Hematopoietic multipotent progenitor cell treated with erythropoietin and hydrocortisone succinate and interleukin-3 and kit ligand, for 15 days (in vitro differentiated cells): ENCODE data around the gene MGAT3.

Experiments used
- DNase-seq: peaks from one replicate; pipeline ENCODE4 v3.0.0-alpha.2; 2015; ENCODE audit warnings: low spot score

Gene MGAT3

GRCh38 chr22:39450258-39450955, 6.4 kb upstream of the MGAT3 start:
- no peak for DNase-seq

DNA sequence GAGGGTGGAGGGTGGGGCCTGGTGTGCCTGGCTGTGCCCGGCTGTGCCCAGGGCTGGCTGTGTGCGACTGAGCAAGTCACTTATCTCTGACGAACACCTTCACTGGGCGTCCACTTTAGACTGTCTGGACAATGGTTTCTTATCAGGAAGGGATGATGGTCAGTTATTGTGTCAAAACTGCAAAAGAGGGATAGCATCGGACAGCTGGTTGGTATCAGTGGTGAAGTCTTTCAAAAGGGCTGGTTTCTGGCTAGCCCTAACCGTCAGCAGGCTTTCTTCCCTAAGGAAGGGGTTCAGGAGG, 4.1 kb upstream of the MGAT3 start:
- peak; percentile 91 for DNase-seq

DNA sequence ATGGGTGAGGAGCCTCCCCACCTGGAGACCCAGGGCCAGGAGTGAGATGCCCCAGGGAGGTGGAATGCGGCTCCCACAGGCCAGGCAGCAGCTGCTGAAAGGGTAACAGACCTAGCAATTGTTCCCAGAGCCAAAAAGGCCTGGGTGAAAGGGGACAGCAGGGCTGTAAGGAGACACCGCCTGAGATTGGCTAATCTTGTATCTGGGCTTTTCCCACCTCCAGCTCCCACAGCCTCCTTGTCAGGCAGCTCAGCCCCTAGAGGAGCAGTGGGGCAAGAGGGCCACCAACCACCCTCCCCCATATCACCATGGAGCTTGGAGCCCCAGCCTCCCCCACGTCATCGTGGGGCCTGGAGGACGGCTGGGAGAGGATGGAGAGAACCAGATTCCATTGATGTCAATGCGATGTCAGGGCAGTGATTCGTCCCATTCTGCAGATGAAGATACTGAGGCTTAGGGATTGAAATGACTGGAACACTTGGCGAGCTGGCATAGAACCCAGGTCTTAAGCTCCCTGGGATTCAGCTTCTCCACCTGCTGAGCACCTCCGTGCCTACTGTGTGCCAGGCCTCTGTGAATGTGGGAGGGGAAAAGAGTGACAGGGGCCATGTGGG, 2.9 kb upstream of the MGAT3 start:
- no peak for DNase-seq

- DNase-seq, result peak; percentile 94
Observed at GRCh38 chr22:39454385-39454871, 2.4 kb upstream of the MGAT3 start.

GRCh38 chr22:39457198-39457555, 365 bp downstream of the MGAT3 start:
- no peak for DNase-seq

DNA sequence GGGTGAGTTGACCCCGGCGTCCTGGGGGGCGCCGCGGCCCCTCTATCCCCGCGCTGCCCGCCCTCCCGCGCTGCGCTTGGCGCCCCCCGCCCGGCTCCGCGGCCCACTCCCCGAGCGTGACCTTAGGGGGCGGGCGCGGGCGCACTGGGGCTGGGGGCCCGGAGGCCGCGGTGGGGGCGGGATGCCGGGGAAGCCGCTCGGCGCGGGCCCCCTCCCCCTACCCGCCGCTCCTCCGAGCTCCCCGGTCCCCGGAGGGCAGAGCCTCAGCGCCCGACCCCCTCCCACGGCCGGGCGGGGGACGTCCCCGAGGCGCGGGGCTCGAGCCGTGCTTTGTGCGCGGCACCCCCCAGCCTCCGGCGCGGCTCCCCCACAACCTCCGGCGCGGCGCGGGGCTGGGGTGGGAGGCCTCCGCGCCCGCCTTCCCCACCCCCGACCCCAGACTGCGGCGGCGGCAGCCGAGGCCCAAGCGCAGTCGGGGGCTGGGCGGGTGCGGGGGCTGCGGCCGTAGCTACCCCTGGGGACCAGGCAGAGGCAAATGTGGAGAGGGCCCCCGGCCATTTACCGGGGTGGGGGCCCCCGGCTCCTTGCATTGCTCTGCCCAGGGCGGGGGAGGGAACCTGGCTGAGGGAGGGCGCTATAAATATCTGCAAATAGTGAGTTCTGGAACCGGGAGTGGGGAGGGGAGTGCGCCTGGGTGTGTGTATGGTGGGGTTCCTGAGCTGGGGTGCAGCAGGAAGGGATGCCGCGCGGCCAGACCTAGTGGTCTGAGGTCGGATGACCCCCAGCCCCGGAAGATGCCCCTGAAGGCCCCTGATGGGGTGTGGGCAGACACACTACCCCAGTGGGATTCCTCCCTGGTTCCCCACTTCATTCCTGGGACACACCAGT, 988 bp downstream of the MGAT3 start:
- no peak for DNase-seq

DNA sequence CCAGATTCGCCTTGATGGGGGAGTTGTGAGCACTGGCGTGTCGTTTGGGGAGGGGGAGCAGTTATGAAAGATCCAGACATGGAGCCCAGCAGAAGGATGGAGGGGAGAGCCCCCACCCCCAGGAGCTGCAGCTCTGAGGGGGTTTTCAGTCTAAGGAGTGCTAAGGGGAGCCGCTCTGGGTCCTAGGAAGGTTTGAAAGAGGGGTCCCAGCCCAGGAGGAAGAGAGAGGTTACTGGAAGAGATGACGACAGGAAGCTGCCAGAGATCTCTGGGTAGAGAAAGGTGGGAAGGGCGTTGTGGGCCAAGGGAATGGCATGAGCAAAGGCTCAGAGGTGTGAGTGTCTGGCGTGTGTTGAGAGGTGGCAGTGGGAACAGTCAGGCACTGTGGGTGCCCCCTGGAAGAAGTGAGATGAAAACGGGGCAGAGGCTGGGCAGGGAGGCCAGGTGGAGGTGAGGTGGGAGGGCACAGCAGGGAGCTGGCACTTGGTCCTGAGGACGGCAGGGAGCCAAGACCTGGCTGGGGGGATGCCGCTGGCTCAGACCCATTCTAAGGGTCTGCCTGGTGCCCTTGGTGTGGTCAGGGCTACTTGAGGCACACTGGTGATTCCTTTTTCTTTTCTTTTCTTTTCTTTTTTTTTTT, 1.8 kb downstream of the MGAT3 start:
- DNase-seq, result no peak

DNA sequence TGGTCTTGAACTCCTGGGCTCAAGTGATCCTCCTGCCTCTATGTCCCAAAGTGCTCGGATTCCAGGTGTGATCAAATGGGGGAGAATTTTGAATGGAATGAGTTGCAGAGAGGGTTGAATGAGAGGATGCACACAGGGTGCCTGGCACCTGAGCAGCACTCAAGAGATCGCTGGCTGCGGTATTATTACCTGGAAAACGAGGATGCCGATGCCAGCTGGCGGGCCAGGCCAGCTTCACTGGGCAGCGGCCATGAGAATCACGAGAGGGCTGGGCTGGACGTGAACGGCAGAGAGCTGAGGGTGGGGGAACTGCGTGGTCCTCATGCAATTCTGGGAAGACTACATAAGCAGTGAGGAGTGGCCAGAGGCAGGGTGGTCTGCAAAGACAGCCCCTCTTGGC, 2.9 kb downstream of the MGAT3 start:
- no peak for DNase-seq

DNA sequence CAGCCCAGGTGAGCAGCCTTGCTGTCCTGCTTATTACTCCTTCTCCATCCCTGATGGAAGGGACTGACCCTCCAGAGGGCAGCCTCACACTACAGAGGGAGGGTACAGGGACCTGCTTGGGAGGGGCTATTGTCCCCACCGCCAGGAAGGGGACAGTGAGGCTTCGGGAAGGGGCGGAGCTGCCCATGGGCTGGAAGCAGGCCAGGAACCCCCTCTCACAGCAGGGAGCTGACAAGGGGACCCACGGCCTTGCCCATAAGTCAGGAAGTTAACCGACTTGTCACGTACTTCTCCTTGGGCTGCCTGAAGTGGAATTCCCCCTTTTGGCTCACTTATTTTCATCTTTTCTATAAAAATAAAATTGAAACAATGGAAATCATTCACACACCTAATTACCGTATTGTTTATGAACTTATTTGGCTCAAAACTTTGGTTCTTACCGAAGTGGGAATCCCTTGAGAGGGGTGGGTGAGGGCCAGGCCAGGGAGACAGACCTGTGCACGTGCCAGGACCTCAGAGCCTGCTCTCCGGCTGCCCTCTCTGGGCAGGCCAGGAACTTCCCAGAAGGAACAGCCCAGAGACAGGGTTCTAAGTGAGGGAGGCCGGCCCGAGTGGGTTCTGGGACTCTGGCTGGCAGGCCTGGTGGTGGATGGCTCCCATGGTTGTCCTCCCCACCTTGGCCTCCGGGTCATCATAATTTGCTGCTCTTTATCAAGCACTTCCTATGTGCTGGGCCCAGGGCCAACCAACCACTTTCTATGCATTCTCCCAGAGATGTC, 5.8 kb downstream of the MGAT3 start:
- DNase-seq, result peak; percentile 62

- no peak for DNase-seq
Observed at GRCh38 chr22:39463277-39463676, 6.5 kb downstream of the MGAT3 start.

DNA sequence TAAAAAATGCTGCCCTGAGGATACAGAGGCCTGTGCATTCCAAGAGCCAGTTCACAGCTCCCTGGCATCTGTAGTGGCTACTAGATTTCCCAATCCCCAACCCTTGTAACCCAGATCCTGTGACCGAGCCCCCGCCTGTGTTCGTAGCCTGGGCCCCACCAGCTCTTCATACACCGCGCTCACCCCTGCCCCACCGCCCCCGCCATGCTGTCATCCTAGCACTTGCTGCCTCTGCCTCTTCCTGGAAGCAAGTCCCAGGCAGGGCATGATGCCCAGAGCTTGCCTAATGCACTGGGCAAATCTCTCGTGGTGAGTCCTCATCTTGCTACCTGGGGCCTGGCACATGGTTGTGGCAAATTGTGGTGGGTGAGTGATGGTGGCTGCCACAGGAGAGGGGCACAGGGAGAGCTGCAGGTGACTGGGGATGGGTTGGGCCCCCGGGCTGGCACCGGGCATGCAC, 7.1 kb downstream of the MGAT3 start:
- no peak for DNase-seq

DNA sequence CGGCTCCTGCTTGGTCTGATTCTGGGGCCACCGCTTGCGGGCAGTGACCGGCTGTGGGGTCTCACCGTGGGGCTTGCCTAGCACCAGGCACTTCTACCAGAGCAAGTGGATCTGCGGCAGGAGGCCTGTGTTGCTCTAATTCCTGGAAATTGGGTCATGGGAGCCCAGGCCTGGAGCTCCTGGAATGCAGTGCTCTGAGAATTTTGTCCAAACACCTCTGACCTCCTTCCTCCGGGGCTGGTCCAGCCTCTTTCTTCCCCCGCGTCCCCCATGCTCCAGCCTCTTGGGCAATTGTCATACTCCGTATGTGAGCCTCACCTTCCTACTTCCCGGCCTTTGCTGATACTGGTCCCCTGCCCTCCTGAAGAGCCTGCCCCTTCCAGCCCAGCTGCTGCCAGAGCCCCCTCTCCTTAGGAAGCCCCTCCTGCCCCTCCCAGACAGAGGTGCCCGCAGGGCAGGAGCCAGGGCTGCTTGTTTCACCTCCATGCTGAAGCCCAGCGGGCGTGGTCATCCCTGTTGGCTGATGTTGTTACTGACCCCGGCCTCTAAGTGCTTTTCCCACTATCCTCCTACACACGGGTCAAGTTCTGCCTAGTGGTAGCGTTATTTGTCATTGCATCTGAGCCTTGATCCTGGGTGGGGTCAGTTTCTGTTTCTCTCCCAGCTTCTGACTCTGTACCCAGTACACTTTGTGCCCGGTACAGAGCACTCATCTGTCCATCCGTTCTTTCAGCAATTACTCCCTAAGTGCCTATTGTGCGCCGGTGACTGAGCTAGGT, 9.6 kb downstream of the MGAT3 start:
- no peak for DNase-seq

DNA sequence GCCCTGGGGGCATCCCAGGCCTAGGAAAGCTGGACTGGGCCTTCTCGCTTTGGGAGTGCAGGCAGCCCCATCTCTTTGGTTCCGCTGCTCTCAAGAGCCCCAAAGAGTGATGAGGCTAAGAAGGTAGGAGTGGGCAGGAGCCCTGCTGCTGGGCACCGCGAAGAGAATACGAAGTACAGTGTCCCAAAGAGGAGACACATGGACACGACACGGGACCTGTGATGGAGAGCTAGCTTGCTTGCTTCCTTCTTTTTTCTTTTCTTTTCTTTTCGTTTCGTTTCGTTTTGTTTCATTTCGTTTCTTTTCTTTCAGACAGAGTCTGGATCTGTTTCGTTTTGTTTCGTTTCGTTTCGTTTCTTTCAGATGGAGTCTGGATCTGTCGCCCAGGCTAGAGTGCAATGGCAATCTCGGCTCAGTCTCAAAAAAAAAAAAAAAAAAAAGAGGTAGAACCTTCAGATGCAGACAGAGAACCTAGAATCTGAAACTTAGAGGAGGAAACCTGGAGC, 10.6 kb downstream of the MGAT3 start:
- no peak for DNase-seq

GRCh38 chr22:39468487-39469325, 11.9 kb downstream of the MGAT3 start:
- no peak for DNase-seq

- no peak for DNase-seq
Observed at GRCh38 chr22:39469326-39469680, 12.5 kb downstream of the MGAT3 start.

GRCh38 chr22:39469681-39470450, 13.1 kb downstream of the MGAT3 start:
- DNase-seq, result no peak

DNA sequence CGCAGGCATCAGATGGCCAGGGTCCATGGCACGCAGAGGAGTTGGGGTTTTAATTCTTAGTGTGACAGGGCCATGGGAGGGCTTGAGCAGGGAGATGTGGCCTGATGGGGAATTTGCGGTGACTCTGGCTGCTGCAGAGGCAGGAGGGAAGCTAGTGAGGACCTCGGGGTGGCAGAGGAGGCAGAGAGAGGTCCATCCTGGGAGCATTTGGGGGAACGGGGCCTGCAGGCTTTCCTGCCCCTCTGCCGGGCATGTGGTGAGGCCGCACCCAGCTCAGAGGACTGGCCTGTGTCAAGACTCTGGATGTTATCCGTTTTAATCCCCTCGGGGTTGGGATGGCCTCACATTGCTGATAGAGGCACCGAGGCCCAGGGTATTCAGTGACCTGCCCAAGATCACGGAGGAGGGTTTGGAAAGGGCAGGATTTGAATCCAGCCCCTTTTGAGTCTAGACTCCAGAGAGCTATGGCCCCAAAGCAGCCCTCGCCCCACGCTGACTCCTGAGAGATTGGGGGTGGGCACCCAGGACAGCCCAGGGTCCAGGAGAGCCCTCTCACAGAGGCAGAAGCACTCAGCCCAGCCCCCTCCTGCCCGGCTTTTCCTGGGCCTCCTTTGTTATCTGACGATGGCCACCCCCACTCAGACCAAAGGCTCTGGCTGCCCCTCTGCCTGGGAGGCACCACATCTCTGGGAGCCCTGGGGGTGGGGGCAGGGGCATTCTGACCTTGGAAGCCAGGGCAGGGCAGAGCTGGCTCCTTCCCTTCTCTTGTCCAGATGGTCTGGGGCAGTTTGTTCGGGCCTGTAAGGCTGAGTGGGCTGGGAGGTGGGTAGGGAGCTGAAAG, 13.9 kb downstream of the MGAT3 start:
- DNase-seq, result no peak
